ENCODE measurements around the gene LCN6. TPM values are rescaled to one million over a fixed set of nuclear protein-coding genes. Genes with fewer than 3 reads are reported as not detected.
A peak's percentile ranks its signal among the peaks of the same experiment; 100 is the strongest.

The LCN6 gene
- polyA plus RNA-seq, 1 donor (not counting 4 experiments of a cell fraction or from before 2014, with no cell fraction given) = not detected

- Histone ChIP-seq H3K9me1 (ENCODE audit: control insufficient read depth, extremely low read depth, insufficient read depth, low read length) (peaks cover 3% of the 10 kb centered on the region), H3K36me3 (ENCODE audit: control insufficient read depth in 2 of 2, extremely low read depth in 1 of 2, insufficient read depth in 2 of 2, low read length in 2 of 2) (peaks cover 27 to 33% of the 10 kb centered on the region in 2 experiments), H4K20me1 (ENCODE audit: control insufficient read depth, extremely low read depth, insufficient read depth, low read length) (peaks cover 51% of the 10 kb centered on the region), H3K27me3 (ENCODE audit: control insufficient read depth, extremely low read depth, insufficient read depth, low read length) (no peaks in the 10 kb centered on the region), H3K4me2 (ENCODE audit: control insufficient read depth, extremely low read depth, insufficient read depth, low read depth, low read length) (peak overlapping the region; percentile 100), H3K4me3 (ENCODE audit: control insufficient read depth in 2 of 3, extremely low read depth in 1 of 3, insufficient read depth in 2 of 3, low read depth in 1 of 3, low read length in 3 of 3) (peak overlapping the region; percentile 65 to 97 (median 87)), H3K4me1 (ENCODE audit: control insufficient read depth, extremely low read depth, insufficient read depth, low read length) (peaks cover 39% of the 10 kb centered on the region), H2AFZ (ENCODE audit: control insufficient read depth, low read length) (no peak overlapping the region), H3K9me3 (ENCODE audit: control insufficient read depth, low read depth, low read length) (no peaks in the 10 kb centered on the region), H3K27ac (ENCODE audit: control insufficient read depth, insufficient read depth, low read length) (peak overlapping the region; percentile 67), H3K79me2 (ENCODE audit: control insufficient read depth, insufficient read depth, low read length) (peaks cover 43% of the 10 kb centered on the region), H3K9ac (ENCODE audit: control insufficient read depth, extremely low read depth, insufficient read depth, low read length) (peak overlapping the region; percentile 90)
- no peak for DNase-seq (ENCODE audit: low read depth, low spot score)
- no peak for FAIRE-seq
- dilution Hi-C loops (cut with MboI; ENCODE audit: extremely low pct_ligation_motif_present, low sequenced_read_pairs) = no loop called here
- TF ChIP-seq EZH2 (IDR thresholded peaks at IDR 0.05; ENCODE audit: low read length) (no peak), CTCF (optimal IDR thresholded peaks at IDR 0.05 in 1 of 3, IDR thresholded peaks at IDR 0.05 in 1 of 3, conservative IDR thresholded peaks at IDR 0.05 in 1 of 3; ENCODE audit: extremely low read depth in 1 of 3, insufficient read depth in 2 of 3, low read length in 3 of 3) (no peak)
Observed at GRCh38 chr9:136726118-136726517, 22.2 kb downstream of the LCN6 start.

- FAIRE-seq (peak; percentile 64), DNase-seq (ENCODE audit: low read depth, low spot score) (no peak)
- Histone ChIP-seq H3K4me2 (ENCODE audit: control insufficient read depth, extremely low read depth, insufficient read depth, low read depth, low read length) (peak overlapping the region; percentile 100), H4K20me1 (ENCODE audit: control insufficient read depth, extremely low read depth, insufficient read depth, low read length) (peaks cover 55% of the 10 kb centered on the region), H3K79me2 (ENCODE audit: control insufficient read depth, insufficient read depth, low read length) (peaks cover 43% of the 10 kb centered on the region), H3K9me3 (ENCODE audit: control insufficient read depth, low read depth, low read length) (no peaks in the 10 kb centered on the region), H3K9me1 (ENCODE audit: control insufficient read depth, extremely low read depth, insufficient read depth, low read length) (peaks cover 3% of the 10 kb centered on the region), H3K9ac (ENCODE audit: control insufficient read depth, extremely low read depth, insufficient read depth, low read length) (peak overlapping the region; percentile 90), H2AFZ (ENCODE audit: control insufficient read depth, low read length) (no peak overlapping the region), H3K27me3 (ENCODE audit: control insufficient read depth, extremely low read depth, insufficient read depth, low read length) (no peaks in the 10 kb centered on the region), H3K27ac (ENCODE audit: control insufficient read depth, insufficient read depth, low read length) (peak overlapping the region; percentile 67), H3K4me1 (ENCODE audit: control insufficient read depth, extremely low read depth, insufficient read depth, low read length) (peaks cover 44% of the 10 kb centered on the region), H3K36me3 (ENCODE audit: control insufficient read depth in 2 of 2, extremely low read depth in 1 of 2, insufficient read depth in 2 of 2, low read length in 2 of 2) (peaks cover 27 to 33% of the 10 kb centered on the region in 2 experiments), H3K4me3 (ENCODE audit: control insufficient read depth in 2 of 3, extremely low read depth in 1 of 3, insufficient read depth in 2 of 3, low read depth in 1 of 3, low read length in 3 of 3) (peak overlapping the region; percentile 65 to 97 (median 87))
- TF ChIP-seq EZH2 (IDR thresholded peaks at IDR 0.05; ENCODE audit: low read length) (no peak), CTCF (optimal IDR thresholded peaks at IDR 0.05 in 1 of 3, IDR thresholded peaks at IDR 0.05 in 1 of 3, conservative IDR thresholded peaks at IDR 0.05 in 1 of 3; ENCODE audit: extremely low read depth in 1 of 3, insufficient read depth in 2 of 3, low read length in 3 of 3) (no peak)
- dilution Hi-C loops (cut with MboI; ENCODE audit: extremely low pct_ligation_motif_present, low sequenced_read_pairs) = no loop called here
Observed at GRCh38 chr9:136725612-136726011, 22.7 kb downstream of the LCN6 start.
